Jurkat, Clone E6-1 (cell line): ENCODE measurements around the gene ATP6V1G2.
"Not testable (repeated sequence)": the region's sequence is repeated elsewhere in the genome, so short reads cannot be mapped to it uniquely, and the experiment has no call there.

Experiments
- DNase-seq: peaks from one replicate; pipeline ENCODE4 v3.0.0-alpha.2; 2011; ENCODE audit warnings: low read depth, low spot score
- H3K4me3 ChIP-seq: 2 replicates; pipeline ENCODE4 v1.5.1; 2011; ENCODE audit warnings: mild to moderate bottlenecking, low read length, control low read depth, moderate library complexity

Gene ATP6V1G2

GRCh38 chr6:31557443-31558317 lies 11.3 kb upstream of the ATP6V1G2 start:
- DNase-seq: no peak
- H3K4me3 ChIP-seq: 0 out of 2 replicates have a peak overlapping the region, but pooled peaks have one; percentile 44

GRCh38 chr6:31556307-31556706 lies 9.9 kb upstream of the ATP6V1G2 start:
- H3K4me3 ChIP-seq: peak overlapping the region; percentile 27
- DNase-seq: peak; percentile 84

GRCh38 chr6:31551371-31551770 lies 5.0 kb upstream of the ATP6V1G2 start:
- DNase-seq: not testable (repeated sequence)

GRCh38 chr6:31548544-31548873 lies 2.1 kb upstream of the ATP6V1G2 start:
- H3K4me3 ChIP-seq: peak overlapping the region; percentile 63

More at GRCh38 chr6:31551371-31551770, 5.0 kb upstream of the ATP6V1G2 start:
- H3K4me3 ChIP-seq: not testable (repeated sequence)

GRCh38 chr6:31547727-31548543 lies 1.5 kb upstream of the ATP6V1G2 start:
- no peak for DNase-seq
- peak overlapping the region; percentile 63 for H3K4me3 ChIP-seq

More at GRCh38 chr6:31548544-31548873, 2.1 kb upstream of the ATP6V1G2 start:
- DNase-seq: no peak

- H3K4me3 ChIP-seq: peak within 1 kb of the TSS; percentile 63
- peak; percentile 99 for DNase-seq
These were observed 734 bp upstream of the ATP6V1G2 start, which contains the start of gene NFKBIL1 for GRCh38 chr6:31546958-31547726. Gene NFKBIL1, plus strand, starts transcription at chr6:31547608. Its CDS starts 87 bp downstream, at chr6:31547695.

GRCh38 chr6:31545291-31545690 lies 1.1 kb downstream of the ATP6V1G2 start:
- DNase-seq: no peak
- H3K4me3 ChIP-seq: no peak overlapping the region

- H3K4me3 ChIP-seq: no peak overlapping the region
- no peak for DNase-seq
These were observed 1.7 kb downstream of the ATP6V1G2 start for GRCh38 chr6:31544676-31545075.

- H3K4me3 ChIP-seq: no peak overlapping the region
- DNase-seq: no peak
These were observed 2.8 kb downstream of the ATP6V1G2 start for GRCh38 chr6:31543639-31544038.

GRCh38 chr6:31541658-31542521 lies 4.5 kb downstream of the ATP6V1G2 start, which contains the start of gene DDX39B:
Gene DDX39B, minus strand, starts transcription at chr6:31542003. Its CDS starts 1,471 bp downstream, at chr6:31540532.
- peak within 1 kb of the TSS; percentile 99 for H3K4me3 ChIP-seq
- peak; percentile 98 for DNase-seq

- H3K4me3 ChIP-seq: peak overlapping the region; percentile 99
- DNase-seq: peak; percentile 49
These were observed 5.2 kb downstream of the ATP6V1G2 start for GRCh38 chr6:31541059-31541657.

GRCh38 chr6:31540640-31541039 lies 5.8 kb downstream of the ATP6V1G2 start:
- peak overlapping the region; percentile 99 for H3K4me3 ChIP-seq
- no peak for DNase-seq

GRCh38 chr6:31538805-31539400 lies 7.5 kb downstream of the ATP6V1G2 start:
- DNase-seq: no peak
- H3K4me3 ChIP-seq: no peak overlapping the region

- no peak for DNase-seq
- H3K4me3 ChIP-seq: no peak overlapping the region
These were observed 10.7 kb downstream of the ATP6V1G2 start for GRCh38 chr6:31535538-31536324.

- no peak overlapping the region for H3K4me3 ChIP-seq
- DNase-seq: no peak
These were observed 11.8 kb downstream of the ATP6V1G2 start for GRCh38 chr6:31534521-31535040.

GRCh38 chr6:31534011-31534410 lies 12.4 kb downstream of the ATP6V1G2 start:
- DNase-seq: no peak
- no peak overlapping the region for H3K4me3 ChIP-seq
